T-helper 2 cell treated with Interferon-gamma antibody and Interleukin-4, amounts not matched to agents 5 μg/mL and 100 μg/mL, for 36 hours (primary cell): Measurements from ENCODE around the gene NR1H2.
"Not testable (repeated sequence)": the region's sequence is repeated elsewhere in the genome, so short reads cannot be mapped to it uniquely, and the experiment has no call there.

ENCODE experiments used
- DNase-seq: peaks from one replicate; pipeline ENCODE4 v3.0.0; 2021; ENCODE audit warnings: low spot score
- H3K27ac Mint-ChIP-seq: one replicate; pipeline ENCODE4 v1.8.0; 2021; ENCODE audit warnings: mild to moderate bottlenecking, mixed read lengths
- H3K27me3 Mint-ChIP-seq: one replicate; pipeline ENCODE4 v1.8.0; 2021; ENCODE audit warnings: low read depth, mixed read lengths
- H3K36me3 Mint-ChIP-seq: one replicate; pipeline ENCODE4 v1.8.0; 2021; ENCODE audit warnings: low read depth, mixed read lengths
- H3K4me1 Mint-ChIP-seq: one replicate; pipeline ENCODE4 v1.8.0; 2021; ENCODE audit warnings: low read depth, mixed read lengths
- H3K4me3 Mint-ChIP-seq: one replicate; pipeline ENCODE4 v1.8.0; 2022; ENCODE audit warnings: mild to moderate bottlenecking, moderate library complexity, mixed read lengths
- H3K9me3 Mint-ChIP-seq: one replicate; pipeline ENCODE4 v1.8.0; 2021; ENCODE audit warnings: mixed read lengths

Gene NR1H2

DNA sequence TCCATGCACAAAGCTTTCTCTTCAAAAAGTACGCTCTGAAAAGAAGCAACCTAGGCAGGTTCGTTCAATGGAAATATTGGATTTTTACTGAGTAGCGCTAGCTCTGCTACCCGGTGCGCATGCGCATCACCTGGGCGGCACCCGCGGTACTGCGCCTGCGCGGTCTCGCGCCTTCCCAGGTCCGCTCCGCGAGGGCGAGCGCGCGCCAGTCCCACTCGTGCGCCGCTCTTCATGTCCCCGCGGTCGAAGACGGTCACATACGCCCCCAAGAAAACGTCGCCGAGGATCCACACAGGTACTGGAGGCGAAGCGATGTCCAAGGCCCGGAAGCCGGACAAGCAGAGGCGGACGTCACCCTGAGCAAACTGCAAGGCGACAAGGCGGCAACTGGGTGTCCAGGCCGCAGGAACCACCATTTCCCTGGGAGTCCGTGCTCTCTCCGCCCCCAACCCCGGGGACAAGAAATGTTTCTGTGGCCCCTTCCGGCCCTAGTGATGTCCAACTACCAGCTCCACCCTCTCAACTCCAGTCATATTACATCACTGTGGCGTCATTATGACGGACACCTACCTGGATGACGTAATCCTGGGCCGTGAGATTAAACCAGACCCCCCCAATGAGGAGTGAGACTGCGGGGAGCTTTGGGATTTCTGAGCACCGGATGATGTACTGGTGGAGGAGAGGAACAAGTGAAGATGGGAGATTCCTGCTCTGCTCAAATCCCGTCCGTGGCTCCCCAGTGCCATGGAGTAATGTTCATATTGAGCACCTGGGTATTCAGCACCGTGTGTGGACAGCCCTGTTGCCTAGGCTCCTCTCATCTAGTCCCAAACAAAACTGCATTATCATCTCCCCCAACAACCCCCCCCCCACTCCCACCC lies 42.3 kb upstream of the NR1H2 start:
- Mint-ChIP-seq H3K4me1 (peaks cover 46% of the 10 kb centered on the region), H3K36me3 (no peaks in the 10 kb centered on the region), H3K9me3 (no peaks in the 10 kb centered on the region), H3K4me3 (peak overlapping the region; percentile 87), H3K27me3 (no peaks in the 10 kb centered on the region), H3K27ac (peak overlapping the region; percentile 97)
- DNase-seq: peak; percentile 89

DNA sequence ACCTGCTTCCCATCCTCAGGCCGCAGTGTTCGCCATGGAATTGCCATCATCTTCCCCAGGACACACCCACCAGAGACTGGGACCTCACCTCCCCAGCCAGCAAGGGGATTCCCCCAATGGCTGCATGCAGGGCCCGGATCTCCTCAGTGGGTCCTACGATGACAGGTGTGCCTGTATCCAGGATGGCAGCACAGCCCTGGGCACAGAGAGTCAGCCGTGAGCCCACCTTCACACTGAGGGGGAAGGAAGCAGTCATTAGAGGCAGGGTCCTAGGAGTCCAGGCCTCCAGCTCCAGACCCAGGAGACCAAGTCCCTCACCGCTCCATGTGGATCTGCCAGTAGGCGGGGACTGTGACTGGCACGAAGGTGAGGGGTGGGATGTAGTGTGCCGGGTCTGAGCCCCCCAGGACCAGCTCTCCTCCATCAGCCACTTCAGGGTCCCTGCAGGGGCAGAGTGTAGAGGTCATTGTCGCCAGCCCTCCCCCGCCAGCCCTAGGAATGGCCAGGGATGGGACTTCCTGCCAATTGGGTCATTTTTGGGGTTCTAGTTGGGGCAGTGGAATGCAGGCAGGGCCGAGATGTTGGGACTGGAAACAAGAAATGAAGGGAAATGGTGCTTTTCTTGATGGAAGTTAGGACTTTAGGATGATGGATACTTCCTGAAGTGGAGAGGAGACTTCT lies 41.4 kb upstream of the NR1H2 start:
- H3K27me3 Mint-ChIP-seq: no peaks in the 10 kb centered on the region
- no peaks in the 10 kb centered on the region for H3K9me3 Mint-ChIP-seq

GRCh38 chr19:50337031-50337430 lies 39.2 kb upstream of the NR1H2 start:
- not testable (repeated sequence) for H3K36me3 Mint-ChIP-seq

More for the DNA sequence above, 41.4 kb upstream of the NR1H2 start:
- no peak for DNase-seq
- H3K27ac Mint-ChIP-seq: peak overlapping the region; percentile 71
- peak overlapping the region; percentile 61 for H3K4me3 Mint-ChIP-seq
- peaks cover 39% of the 10 kb centered on the region for H3K4me1 Mint-ChIP-seq
- H3K36me3 Mint-ChIP-seq: no peaks in the 10 kb centered on the region

GRCh38 chr19:50340331-50340730 lies 35.9 kb upstream of the NR1H2 start:
- no peak overlapping the region for H3K4me3 Mint-ChIP-seq
- H3K9me3 Mint-ChIP-seq: peaks cover 4% of the 10 kb centered on the region
- no peaks in the 10 kb centered on the region for H3K27me3 Mint-ChIP-seq
- DNase-seq: no peak
- peaks cover 15% of the 10 kb centered on the region for H3K36me3 Mint-ChIP-seq
- peaks cover 5% of the 10 kb centered on the region for H3K4me1 Mint-ChIP-seq
- no peak overlapping the region for H3K27ac Mint-ChIP-seq

More at GRCh38 chr19:50337031-50337430, 39.2 kb upstream of the NR1H2 start:
- not testable (repeated sequence) for H3K27me3 Mint-ChIP-seq, H3K9me3 Mint-ChIP-seq, H3K4me3 Mint-ChIP-seq, DNase-seq, H3K27ac Mint-ChIP-seq
- peaks cover 25% of the 10 kb centered on the region for H3K4me1 Mint-ChIP-seq

- Mint-ChIP-seq H3K9me3 (peaks cover 6% of the 10 kb centered on the region), H3K27ac (no peak overlapping the region), H3K4me3 (no peak overlapping the region), H3K27me3 (no peaks in the 10 kb centered on the region), H3K36me3 (peaks cover 17% of the 10 kb centered on the region), H3K4me1 (peaks cover under 1% of the 10 kb centered on the region)
- DNase-seq: no peak
Observed at GRCh38 chr19:50341091-50341564, 35.1 kb upstream of the NR1H2 start.

- DNase-seq: no peak
- peak overlapping the region; percentile 49 for H3K27ac Mint-ChIP-seq
- H3K4me3 Mint-ChIP-seq: no peak overlapping the region
- peaks cover 8% of the 10 kb centered on the region for H3K9me3 Mint-ChIP-seq
- peaks cover 17% of the 10 kb centered on the region for H3K4me1 Mint-ChIP-seq
- no peaks in the 10 kb centered on the region for H3K27me3 Mint-ChIP-seq
- peaks cover 22% of the 10 kb centered on the region for H3K36me3 Mint-ChIP-seq
Observed at GRCh38 chr19:50344661-50345318, 31.5 kb upstream of the NR1H2 start.

DNA sequence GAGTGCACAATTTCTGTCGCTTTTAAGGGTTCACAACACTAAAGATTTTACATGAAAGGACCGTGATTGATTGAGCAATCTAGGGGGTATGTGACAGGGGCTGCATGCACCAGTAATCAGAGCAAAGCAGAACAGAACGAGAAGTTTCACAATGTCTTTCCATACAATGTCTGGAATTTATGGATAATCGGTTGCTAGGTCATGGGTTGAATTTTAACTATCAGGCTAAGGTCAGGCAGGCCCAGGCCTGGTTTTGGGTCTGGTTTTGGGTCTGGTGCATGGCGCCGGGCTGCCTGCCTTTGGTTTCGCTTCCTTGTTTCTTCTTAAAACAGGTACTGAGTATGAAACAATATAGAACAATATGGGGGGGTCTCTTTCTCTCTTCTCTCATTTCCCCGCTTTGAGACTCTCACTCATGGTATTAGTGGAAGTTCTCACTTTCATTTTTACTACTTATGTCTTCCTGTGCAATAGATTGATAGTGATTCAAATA lies 29.1 kb upstream of the NR1H2 start:
- Mint-ChIP-seq H3K4me1 (peaks cover 17% of the 10 kb centered on the region), H3K4me3 (peak overlapping the region; percentile 76), H3K36me3 (peaks cover 19% of the 10 kb centered on the region), H3K27ac (peak overlapping the region; percentile 89)
- H3K27me3 Mint-ChIP-seq, DNase-seq, H3K9me3 Mint-ChIP-seq: not testable (repeated sequence)

GRCh38 chr19:50349277-50350057 lies 26.8 kb upstream of the NR1H2 start:
- Mint-ChIP-seq H3K9me3 (peaks cover 8% of the 10 kb centered on the region), H3K36me3 (peaks cover 12% of the 10 kb centered on the region), H3K4me3 (no peak overlapping the region), H3K27ac (no peak overlapping the region), H3K27me3 (no peaks in the 10 kb centered on the region), H3K4me1 (peaks cover 17% of the 10 kb centered on the region)
- DNase-seq: no peak

DNA sequence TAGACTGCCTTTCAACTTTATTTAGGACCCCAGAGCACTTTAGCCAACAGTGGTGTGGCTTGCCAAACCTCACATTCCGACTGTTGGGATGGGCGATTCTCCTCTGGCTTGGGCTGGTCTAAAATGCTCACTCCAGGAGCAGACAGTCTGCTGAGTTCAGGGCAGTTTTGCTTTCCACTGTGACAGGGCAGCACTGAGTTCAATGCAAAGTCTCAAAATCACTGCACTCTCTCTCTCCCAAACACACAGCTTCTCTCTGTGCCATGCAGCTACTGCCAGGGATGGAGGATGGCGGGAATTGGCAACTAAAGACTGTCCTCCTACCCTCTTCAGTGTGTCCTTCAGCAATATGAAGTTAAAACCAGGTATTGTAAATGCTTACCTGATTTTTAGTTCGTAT lies 24.0 kb upstream of the NR1H2 start:
- H3K4me3 Mint-ChIP-seq: no peak overlapping the region
- H3K36me3 Mint-ChIP-seq: no peaks in the 10 kb centered on the region
- peaks cover 10% of the 10 kb centered on the region for H3K4me1 Mint-ChIP-seq
- DNase-seq: no peak
- no peaks in the 10 kb centered on the region for H3K9me3 Mint-ChIP-seq
- no peaks in the 10 kb centered on the region for H3K27me3 Mint-ChIP-seq
- H3K27ac Mint-ChIP-seq: no peak overlapping the region

GRCh38 chr19:50353487-50353880 lies 22.8 kb upstream of the NR1H2 start:
- H3K27me3 Mint-ChIP-seq, H3K27ac Mint-ChIP-seq, H3K4me1 Mint-ChIP-seq: not testable (repeated sequence)

GRCh38 chr19:50356691-50357177 lies 19.5 kb upstream of the NR1H2 start:
- H3K9me3 Mint-ChIP-seq: no peaks in the 10 kb centered on the region
- peaks cover 25% of the 10 kb centered on the region for H3K4me1 Mint-ChIP-seq
- H3K27me3 Mint-ChIP-seq: no peaks in the 10 kb centered on the region
- H3K27ac Mint-ChIP-seq: peak overlapping the region; percentile 98
- peak overlapping the region; percentile 92 for H3K4me3 Mint-ChIP-seq
- no peak for DNase-seq
- H3K36me3 Mint-ChIP-seq: peaks cover 2% of the 10 kb centered on the region

More at GRCh38 chr19:50353487-50353880, 22.8 kb upstream of the NR1H2 start:
- H3K36me3 Mint-ChIP-seq, DNase-seq, H3K9me3 Mint-ChIP-seq, H3K4me3 Mint-ChIP-seq: not testable (repeated sequence)

- peaks cover 2% of the 10 kb centered on the region for H3K36me3 Mint-ChIP-seq
- peak overlapping the region; percentile 98 for H3K27ac Mint-ChIP-seq
- peaks cover 31% of the 10 kb centered on the region for H3K4me1 Mint-ChIP-seq
- peak; percentile 84 for DNase-seq
- no peaks in the 10 kb centered on the region for H3K27me3 Mint-ChIP-seq
- H3K4me3 Mint-ChIP-seq: peak overlapping the region; percentile 92
- no peaks in the 10 kb centered on the region for H3K9me3 Mint-ChIP-seq
Observed at GRCh38 chr19:50357178-50358100, 18.8 kb upstream of the NR1H2 start.
